Right lobe of liver (tissue), 6 donors: ENCODE measurements around the gene PLA2R1. TPM values are rescaled to one million over a fixed set of nuclear protein-coding genes. Genes with fewer than 3 reads are reported as not detected.

Source experiments
- ATAC-seq, 4 donors: fragments of 200-7000 bp; cut with Tn5 transposase; one replicate each; pipeline ENCODE4 v1.9.1; 2020; ENCODE audit warnings: mild to moderate bottlenecking in 4 of 4, moderate library complexity in 4 of 4
- DNase-seq, 3 donors: peaks; one replicate each; pipeline ENCODE4 v3.0.0-alpha.2; 2020
- H3K27ac ChIP-seq, 3 donors: fragments of 200-600 bp; one replicate each; pipeline ENCODE4 v1.8.0; 2022
- H3K27me3 ChIP-seq, 2 donors: fragments of 200-600 bp; one replicate each; pipeline ENCODE4 v1.8.0; 2022
- H3K36me3 ChIP-seq, 4 donors: fragments of 200-600 bp; sonication (generic) in 1 of 4; one replicate each; pipeline versions ENCODE4 v1.5.1 to v1.8.0; 2017 to 2022; ENCODE audit warnings: control low read depth in 1 of 4
- H3K4me1 ChIP-seq, 4 donors: fragments of 200-600 bp; sonication (generic) in 1 of 4; one replicate each; pipeline versions ENCODE4 v1.5.1 to v1.8.0; 2017 to 2022; ENCODE audit warnings: control low read depth in 1 of 4
- H3K4me3 ChIP-seq, 3 donors: fragments of 200-600 bp; one replicate each; pipeline ENCODE4 v1.8.0; 2022
- H3K9me3 ChIP-seq, 4 donors: fragments of 200-600 bp; sonication (generic) in 1 of 4; one replicate each; pipeline versions ENCODE4 v1.5.1 to v1.8.0; 2017 to 2022; ENCODE audit warnings: control low read depth in 1 of 4
- POLR2A ChIP-seq: fragments of 450-650 bp; IDR thresholded peaks from one replicate; pipeline ENCODE4 v1.6.1; 2017; ENCODE audit warnings: antibody characterized with exemption, mild to moderate bottlenecking
- WGBS: methylation state at CpG from one replicate; pipeline ENCODE4 v1.1.6; 2018; ENCODE audit warnings: low coverage, low lambda C conversion rate; ENCODE audit not compliant: insufficient coverage; ENCODE audit errors: missing lambda C conversion rate; 5-methylcytosine and 5-hydroxymethylcytosine counted together
- intact Hi-C, 2 donors: fragments of 100-400 bp; cut with DNase I; formaldehyde crosslinking; loops; one replicate each; pipeline versions ENCODE4 v1.11.2 to v1.14.1; 2022
- total RNA-seq, 6 experiments: library from RNA; depleted of rRNA in 2 of 6; stranded (reverse); fragments of >200 nt in 2 of 6; fragmentation: NEBNext Ultra II Directional in 3 of 6; extraction: Animal tissue kit (Norgen Biotek cat#: 25700) in 3 of 6; gene quantifications; one replicate each; pipeline versions ENCODE4 v1.1.0 to v1.2.4, GENCODE V29; 2016 to 2023
- TF ChIP-seq, protein P1 (sequence below), 4 donors: fragments of 200-600 bp in 3 of 4; fragments of 450-650 bp in 1 of 4; IDR thresholded peaks; one replicate each; pipeline versions ENCODE4 v1.5.1 to v1.8.0; 2016 to 2022; ENCODE audit warnings: antibody characterized with exemption in 4 of 4, mild to moderate bottlenecking in 2 of 4
- donor health status: DM: no; HTN: yes; CAD: no.
- donor health status: DM: no; HTN: no; CAD: no.
- donor health status: DM: no; HTN: no; CAD: no.
- donor health status: DM: no; HTN: yes; CAD: no.
- donor health status: DM: no; HTN: yes; CAD: no.

Gene PLA2R1
- total RNA-seq, 6 experiments from 2014 or later: 0.70 to 1.6 (median 0.97) TPM

DNA sequence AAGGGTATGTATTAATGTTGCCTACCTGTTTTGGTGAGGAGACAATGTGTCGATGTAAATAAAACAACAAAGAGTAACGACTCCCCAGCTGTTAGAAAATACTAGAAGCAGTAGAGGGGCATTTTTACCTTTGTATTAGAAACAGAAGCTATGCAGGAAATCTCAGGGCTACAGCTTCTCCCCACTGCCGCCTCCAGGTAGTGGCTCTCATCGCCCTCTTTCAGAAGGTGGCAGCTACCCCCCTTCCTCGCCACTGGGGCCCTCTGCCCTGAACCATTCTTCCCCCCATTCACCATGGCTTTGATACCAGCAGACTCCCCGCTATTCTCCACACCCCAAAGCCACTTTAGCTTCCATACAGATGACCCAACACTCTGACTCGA is 6.7 kb downstream of the PLA2R1 start:
- no peak for ATAC-seq
- Histone ChIP-seq H3K9me3 (no peaks in the 10 kb centered on the region), H3K4me1 (no peaks in the 10 kb centered on the region), H3K36me3 (no peaks in the 10 kb centered on the region), H3K27ac (no peak overlapping the region), H3K27me3 (no peaks in the 10 kb centered on the region), H3K4me3 (no peak overlapping the region)
- WGBS: 88% methylated on average over 7 of the region's 7 CpGs
- TF ChIP-seq, protein P1, sequence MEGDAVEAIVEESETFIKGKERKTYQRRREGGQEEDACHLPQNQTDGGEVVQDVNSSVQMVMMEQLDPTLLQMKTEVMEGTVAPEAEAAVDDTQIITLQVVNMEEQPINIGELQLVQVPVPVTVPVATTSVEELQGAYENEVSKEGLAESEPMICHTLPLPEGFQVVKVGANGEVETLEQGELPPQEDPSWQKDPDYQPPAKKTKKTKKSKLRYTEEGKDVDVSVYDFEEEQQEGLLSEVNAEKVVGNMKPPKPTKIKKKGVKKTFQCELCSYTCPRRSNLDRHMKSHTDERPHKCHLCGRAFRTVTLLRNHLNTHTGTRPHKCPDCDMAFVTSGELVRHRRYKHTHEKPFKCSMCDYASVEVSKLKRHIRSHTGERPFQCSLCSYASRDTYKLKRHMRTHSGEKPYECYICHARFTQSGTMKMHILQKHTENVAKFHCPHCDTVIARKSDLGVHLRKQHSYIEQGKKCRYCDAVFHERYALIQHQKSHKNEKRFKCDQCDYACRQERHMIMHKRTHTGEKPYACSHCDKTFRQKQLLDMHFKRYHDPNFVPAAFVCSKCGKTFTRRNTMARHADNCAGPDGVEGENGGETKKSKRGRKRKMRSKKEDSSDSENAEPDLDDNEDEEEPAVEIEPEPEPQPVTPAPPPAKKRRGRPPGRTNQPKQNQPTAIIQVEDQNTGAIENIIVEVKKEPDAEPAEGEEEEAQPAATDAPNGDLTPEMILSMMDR (IDR thresholded peaks at IDR 0.05): no peak
- TF ChIP-seq POLR2A: no peak
- no peak for DNase-seq
- intact Hi-C loops: no loop called here

DNA sequence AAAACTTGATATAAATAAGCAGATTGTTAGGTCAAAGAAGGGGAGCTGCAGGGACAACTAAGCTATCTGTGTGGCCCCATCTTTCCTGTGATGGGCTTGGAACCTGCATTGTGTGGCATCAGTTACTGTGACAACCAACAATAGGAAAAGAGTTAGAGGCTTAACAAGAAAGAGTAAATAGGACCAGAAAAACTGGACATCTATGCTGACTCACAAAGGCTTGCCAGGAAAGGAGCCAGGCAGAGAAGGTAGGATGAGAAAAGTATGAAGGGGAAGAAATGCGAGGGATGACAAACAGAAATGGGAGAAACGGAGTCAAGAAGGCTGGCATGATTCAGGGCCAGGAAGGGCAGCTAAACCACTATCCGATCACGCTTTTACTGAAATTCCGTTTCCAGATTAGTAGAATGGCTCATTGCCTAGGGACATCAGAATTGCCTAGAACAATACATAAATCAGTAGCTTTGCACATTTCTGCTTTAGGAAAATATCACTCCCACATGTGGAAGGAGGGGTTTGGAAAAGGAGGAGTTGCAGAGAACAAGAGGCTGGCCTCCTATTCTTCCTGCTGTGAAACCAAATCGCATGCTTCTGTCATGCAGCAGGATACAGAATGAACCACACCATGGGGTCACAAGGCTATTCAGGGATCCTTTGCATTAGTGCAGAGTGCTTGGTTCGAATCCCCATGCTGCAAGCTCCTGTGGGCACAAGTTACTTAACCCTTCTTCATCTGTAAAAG is 7.3 kb downstream of the PLA2R1 start:
- ATAC-seq: no peak
- TF ChIP-seq, protein P1 (IDR thresholded peaks at IDR 0.05): no peak
- no peak for TF ChIP-seq POLR2A
- DNase-seq: no peak
- no peaks in the 10 kb centered on the region for H3K9me3 ChIP-seq
- no peaks in the 10 kb centered on the region for H3K4me1 ChIP-seq
- no peaks in the 10 kb centered on the region for H3K36me3 ChIP-seq
- intact Hi-C loops: no loop called here
- no peaks in the 10 kb centered on the region for H3K27me3 ChIP-seq
- H3K27ac ChIP-seq: no peak overlapping the region
- H3K4me3 ChIP-seq: no peak overlapping the region
- WGBS: 67% methylated on average over 6 of the region's 7 CpGs

DNA sequence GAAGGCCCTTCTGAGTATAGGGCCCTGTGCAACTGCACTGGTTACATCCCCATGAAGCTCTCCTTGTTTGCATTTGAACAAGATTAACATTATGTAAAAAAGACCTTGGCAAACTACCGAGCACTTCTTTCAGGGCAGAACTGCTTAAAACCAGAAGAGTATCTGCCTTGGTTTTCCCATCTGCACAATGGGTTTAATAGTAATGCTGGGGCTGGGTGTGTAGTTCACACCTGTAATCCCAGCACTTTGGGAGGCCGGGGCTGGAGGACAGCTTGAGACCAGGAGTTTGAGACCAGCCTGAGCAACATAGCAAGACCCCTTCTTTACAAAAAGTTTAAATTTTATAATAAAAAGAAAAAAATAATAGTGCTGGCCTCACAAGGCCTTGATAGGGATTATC is 8.5 kb downstream of the PLA2R1 start:
- Histone ChIP-seq H3K4me1 (no peaks in the 10 kb centered on the region), H3K27me3 (no peaks in the 10 kb centered on the region), H3K36me3 (no peaks in the 10 kb centered on the region), H3K27ac (no peak overlapping the region), H3K9me3 (no peaks in the 10 kb centered on the region), H3K4me3 (no peak overlapping the region)
- no peak for DNase-seq
- TF ChIP-seq, protein P1 (IDR thresholded peaks at IDR 0.05): no peak
- TF ChIP-seq POLR2A: no peak
- intact Hi-C loops: no loop called here
- 75% methylated on average over 2 of the region's 2 CpGs for WGBS
- ATAC-seq: no peak

DNA sequence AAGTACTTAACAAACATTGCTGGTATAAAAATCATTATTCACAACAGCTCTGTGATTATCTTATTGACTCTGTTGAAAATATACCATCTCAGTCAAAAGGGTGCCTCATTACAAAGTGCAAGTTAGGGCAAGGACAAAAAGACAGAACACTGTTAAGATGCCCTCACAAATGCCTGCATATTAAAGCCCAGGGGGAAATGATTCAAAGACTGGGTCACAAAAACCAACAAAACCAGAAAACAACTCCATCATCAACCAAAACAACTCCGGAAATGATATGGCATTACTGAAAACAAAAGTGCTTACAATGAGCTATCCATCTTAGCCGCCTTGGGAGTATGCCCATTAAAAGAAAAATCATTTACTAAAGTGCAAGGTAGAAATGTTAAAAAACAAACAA is 9.9 kb downstream of the PLA2R1 start:
- no peak for TF ChIP-seq POLR2A
- TF ChIP-seq, protein P1 (IDR thresholded peaks at IDR 0.05): no peak
- intact Hi-C loops: no loop called here
- 68% methylated on average over 2 of the region's 2 CpGs for WGBS

More for the DNA sequence above, 9.9 kb downstream of the PLA2R1 start:
- no peaks in the 10 kb centered on the region for H3K27me3 ChIP-seq
- H3K4me1 ChIP-seq: no peaks in the 10 kb centered on the region
- ATAC-seq (no peak), DNase-seq (no peak)
- no peak overlapping the region for H3K4me3 ChIP-seq
- no peaks in the 10 kb centered on the region for H3K36me3 ChIP-seq
- H3K27ac ChIP-seq: no peak overlapping the region
- H3K9me3 ChIP-seq: no peaks in the 10 kb centered on the region
